GM20431 (cell line): ENCODE data around the gene LPP.

Source experiments
- in situ Hi-C: fragments of 300-500 bp; cut with MseI, MboI; formaldehyde crosslinking; loops from one replicate; pipeline ENCODE4 v1.15.0; 2020; ENCODE audit warnings: low sequenced_read_pairs; ENCODE audit not compliant: unreplicated experiment

Gene LPP

DNA sequence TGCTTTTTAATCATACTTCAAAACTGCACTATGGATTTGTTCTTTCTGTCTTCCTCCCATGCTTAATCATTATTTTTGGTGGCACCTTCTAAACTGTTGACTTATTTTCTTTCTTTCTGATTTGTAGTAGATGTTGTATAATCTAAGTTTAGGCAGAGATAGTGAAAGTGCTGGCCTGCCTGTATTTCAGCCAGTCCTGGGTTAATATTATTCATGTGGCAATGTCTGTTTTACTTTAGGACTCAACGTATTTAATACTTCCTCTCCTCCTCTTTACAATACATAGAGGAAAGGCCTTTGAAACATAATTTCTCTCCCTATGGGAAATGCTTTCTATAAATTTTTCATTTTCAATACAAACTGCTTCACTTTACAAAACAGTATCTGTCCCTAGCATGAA is 690.1 kb downstream of the LPP start:
- in situ Hi-C loops, result no loop called here

GRCh38 chr3:188845514-188845913 is 691.6 kb downstream of the LPP start:
- in situ Hi-C loops, result no loop called here

DNA sequence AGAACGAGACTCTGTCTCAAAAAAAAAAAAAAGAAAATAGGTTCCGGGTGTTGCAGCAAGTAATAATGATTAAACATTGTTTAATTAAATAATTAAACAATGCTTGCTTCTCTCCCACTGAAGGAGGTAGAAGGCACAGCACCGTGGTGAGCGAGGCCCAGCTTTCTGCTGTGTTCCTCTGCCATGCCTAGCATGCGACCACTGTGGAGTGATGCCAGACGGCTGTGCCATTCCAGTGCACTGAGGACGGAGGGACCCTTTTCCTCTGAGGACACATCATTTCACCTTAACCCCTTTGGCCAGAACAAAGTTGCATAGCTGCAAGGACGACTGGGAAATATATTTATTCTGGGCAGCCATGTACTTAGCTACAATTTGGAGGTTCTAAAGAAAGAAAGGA is 695.0 kb downstream of the LPP start:
- in situ Hi-C loops, result no loop called here

DNA sequence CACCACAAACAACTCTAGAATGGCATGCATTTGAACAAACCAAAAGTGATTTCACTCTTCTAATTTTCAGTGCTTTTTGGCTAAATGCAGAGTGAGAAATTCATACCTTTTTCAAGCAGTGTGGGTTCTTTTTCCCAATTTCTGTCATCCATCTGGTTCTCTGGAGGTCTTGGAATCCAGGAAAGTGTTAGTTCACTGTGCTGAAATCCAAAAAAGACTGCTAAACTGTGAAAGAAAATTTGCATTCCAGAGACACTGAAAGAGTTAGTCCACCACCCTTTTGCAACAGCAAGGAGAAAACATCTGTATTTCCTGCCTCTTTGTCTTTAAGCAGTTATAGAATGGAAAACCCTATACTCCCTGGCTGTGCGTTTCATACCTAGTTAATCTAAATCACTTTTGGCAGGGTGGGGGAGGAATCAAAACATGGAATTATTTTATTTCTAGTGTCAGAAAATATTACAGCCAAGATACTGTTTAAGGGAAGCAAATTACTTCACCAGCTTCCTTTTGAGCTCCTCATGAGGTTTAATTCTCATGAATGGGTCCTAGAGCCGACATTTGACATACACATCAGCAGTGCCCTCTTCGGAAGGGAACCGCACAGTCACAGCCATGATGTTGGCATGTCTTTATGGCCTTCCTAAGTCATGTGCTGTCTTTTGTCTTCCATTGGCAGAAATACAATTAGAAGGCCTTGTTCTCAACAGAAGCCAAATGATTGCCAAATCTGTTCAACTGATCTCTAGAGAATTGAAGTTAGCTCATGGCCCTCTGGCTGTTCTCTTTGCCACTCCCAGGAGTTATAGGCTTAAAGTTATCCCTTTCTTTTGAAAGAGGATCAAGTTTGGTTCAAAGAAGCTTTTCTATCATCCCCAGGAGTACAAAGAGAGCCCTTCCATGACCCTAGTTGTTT is 700.2 kb downstream of the LPP start:
- in situ Hi-C loops, result no loop called here

DNA sequence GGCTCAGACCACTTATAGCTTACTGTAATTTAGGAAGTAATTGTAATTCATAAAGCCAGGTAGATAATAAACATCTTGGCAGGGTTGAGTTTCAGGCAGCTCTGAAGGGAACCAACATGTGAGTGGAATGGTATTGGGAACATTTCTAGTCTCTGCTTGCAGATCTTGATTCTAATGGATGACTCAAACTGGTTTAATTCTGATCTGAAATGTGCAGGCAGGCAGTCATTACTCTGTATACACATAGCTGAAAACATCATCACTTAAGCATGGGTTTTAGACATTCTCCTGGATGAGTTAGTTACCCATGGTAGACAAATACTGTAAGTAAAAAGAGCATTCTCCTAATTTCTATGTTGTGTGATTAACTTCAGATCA is 700.8 kb downstream of the LPP start:
- in situ Hi-C loops, result no loop called here

DNA sequence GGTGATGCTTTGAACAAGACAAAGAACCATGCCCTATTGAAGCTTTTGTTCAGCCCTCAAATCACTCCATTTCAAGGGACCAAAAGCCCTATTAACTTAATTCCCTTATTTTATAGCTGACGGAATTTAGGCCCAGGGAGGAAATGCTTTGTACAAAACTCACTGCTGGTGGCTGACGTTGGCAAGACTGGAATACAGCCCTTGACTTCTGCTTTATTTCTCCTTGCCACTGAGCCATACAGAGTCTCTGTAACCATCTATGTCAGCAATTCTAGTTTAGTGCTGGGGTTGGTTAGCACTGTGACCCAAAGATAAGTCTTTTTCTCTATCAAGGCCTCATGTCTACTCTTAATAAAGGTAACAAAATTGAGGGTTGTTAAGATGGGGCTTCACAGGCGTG is 701.7 kb downstream of the LPP start:
- in situ Hi-C loops, result no loop called here

DNA sequence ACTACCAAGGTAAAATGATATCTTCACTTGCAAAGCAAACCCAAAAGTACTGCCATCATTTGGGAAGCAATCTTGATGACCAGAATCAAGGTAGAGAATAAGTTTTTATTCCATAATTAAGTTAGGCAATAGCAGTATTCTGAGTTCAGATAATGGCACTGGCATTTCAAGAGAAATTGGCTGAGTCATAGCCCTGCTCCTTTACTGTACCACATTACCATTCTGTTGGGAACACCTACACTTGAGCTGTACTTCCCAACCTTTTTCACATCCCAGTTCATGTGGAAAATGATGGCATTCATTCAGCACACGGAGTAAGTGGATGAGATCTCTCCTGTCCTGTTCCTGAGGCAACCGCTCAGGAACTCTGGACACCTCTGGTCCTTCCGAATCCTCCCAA is 706.2 kb downstream of the LPP start:
- in situ Hi-C loops, result no loop called here

- in situ Hi-C loops, result no loop called here
Observed at GRCh38 chr3:188861842-188862744, 708.1 kb downstream of the LPP start.

DNA sequence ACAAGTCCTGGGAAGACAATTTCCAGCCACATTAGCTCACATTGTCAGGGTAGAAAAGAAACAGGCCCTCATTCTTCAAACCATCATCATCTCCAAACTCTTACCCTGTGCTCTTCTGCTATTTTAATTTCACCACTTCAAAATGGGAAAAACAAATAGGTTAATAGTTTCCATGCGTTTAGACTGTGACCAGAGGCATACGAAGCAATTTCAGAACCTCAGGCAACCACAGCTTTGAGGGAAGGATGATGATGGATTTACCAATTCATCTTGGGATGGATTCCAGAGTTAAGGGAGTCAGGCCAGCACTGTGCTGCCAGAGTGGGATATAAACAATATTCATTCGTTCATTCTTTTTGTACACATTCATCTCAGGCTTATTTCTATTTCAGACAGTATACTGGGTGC is 710.0 kb downstream of the LPP start:
- in situ Hi-C loops, result no loop called here

DNA sequence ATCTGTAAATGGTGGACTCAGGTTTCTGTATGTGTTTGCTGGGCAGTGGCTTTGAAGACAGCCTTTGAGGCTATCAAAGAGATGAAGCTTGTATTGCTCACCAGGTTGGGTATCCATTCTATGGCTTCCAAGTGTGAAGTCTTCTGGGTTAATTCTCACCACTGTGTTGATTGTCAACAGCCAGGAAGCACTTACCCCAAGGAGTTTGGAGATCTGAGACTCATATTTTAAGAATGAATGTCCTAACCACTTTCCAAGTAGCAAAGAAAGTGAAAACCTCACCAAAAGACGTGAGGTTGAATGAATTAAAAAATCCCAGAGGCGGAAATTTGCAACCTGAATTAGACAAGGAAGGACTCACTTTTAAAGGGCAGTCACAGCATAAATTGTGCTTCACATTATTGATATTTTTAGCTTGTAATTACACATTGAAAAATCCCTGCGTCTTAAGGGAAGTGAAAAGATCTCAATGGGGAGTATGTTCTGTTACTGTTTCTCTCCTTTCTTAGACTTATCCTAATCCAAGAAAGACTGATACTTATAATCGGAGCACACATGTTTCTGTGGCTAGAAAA is 713.8 kb downstream of the LPP start:
- in situ Hi-C loops, result no loop called here

- in situ Hi-C loops, result no loop called here
Observed at GRCh38 chr3:188868803-188869202, 714.8 kb downstream of the LPP start.

DNA sequence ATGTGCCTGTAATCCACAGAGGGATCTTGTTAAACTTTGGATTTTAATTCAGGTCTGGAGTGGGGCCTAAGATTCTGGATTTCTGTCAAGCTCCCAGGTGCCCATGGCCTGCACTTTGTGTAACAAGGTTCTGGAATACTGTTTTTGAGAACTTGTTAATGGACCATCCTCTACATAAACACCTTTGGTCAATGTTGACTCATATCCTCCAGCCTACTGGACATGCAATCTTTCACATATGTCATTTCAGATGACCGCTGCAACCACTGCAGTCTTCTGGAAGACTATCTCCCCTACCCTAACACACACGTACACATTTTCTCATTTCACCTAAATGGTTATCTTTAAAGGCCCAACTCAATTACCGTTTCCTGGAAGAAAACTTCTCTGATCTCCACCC is 715.7 kb downstream of the LPP start:
- in situ Hi-C loops, result no loop called here

DNA sequence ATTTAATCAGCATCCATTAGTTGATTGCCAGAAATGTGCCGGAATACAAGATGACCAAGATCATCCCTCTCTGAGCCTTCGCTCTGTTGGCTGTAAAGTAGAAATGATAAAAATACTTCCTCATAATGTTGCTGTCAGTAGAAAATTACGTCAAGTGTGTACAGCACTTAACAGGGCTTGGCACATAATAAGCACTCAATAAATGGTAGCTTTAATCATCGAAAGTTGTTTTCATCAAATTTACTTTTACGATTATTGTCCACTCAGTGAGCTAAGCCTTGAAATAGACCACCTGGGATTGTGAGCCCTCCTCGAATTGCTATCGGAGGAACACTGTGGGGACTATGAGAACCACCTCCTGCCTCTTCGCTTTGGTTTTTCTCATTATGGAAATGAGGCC is 716.5 kb downstream of the LPP start:
- in situ Hi-C loops, result no loop called here

DNA sequence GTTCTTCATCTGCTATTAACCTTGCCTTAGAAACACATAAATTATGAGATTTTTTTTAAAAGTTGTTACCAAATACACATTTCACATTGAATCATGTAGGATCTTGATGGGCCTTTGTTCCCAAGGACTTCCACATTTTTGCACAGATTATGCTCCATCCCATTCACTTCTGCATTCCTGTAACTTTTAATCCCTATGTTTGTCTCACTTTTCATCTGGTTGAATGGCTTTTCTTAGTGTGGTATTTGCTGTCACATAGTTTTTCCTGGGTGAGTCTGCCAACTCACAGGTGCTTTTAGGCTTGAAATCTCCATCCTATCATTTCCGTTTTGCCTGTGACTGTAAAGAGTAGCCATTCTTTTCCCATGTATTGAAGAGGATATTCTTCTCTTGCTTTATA is 720.6 kb downstream of the LPP start:
- in situ Hi-C loops, result no loop called here

DNA sequence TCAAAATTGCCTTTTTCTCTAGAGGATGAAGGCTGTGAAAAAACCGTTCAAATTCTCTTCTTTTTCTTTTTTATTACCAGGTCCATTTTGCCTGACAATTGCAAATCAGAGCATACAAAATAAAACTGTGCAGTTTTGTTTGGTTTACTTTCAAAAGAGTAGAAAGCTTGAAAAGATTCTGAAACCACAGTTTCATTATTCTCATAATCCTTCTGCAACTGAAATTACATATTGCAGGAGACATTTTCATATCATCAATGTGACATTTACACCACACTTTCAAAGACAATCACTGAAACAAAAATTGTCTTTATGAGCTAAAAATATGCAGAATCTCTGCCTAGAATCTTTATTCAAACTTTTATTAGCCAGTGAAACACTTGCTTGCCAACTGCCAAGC is 721.5 kb downstream of the LPP start:
- in situ Hi-C loops, result no loop called here

DNA sequence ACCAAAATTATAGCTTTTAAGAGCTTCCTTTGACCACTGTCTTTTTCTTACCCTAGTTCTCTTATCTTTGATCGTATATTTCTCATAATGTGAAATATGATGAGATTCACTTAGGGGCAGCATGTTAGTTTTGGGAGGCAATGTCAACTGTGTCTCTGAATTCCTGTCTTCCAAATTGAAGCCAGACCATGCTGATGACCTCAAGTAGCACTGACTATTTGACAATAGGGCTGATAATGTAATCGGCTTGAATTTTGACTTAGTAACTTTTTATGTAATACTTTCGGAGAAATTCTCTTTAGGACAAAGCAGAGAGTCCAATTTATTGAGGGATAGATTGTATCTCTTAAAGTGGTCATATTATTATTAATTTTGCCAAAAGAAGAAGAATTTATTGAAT is 722.4 kb downstream of the LPP start:
- in situ Hi-C loops, result no loop called here

- in situ Hi-C loops, result no loop called here
Observed at GRCh38 chr3:188877381-188877780, 723.4 kb downstream of the LPP start.

DNA sequence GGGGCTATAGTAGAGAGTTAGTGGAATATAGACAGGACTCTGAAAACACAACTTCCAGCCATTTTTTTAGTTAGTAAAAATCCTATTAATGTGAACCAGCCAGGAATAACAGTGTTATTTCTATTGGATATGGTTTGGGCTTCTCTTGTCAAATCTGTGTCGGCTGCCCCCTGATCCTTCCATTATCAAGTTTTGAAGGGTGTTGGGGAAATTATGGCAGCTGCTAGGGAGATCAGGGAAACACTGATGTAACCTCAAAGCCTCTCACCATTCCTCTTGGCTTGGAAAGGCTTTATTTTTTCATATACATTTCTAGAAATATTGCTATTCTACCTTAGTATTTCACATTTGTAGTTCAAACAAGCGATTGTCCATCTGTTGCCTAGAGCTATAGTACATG is 724.1 kb downstream of the LPP start:
- in situ Hi-C loops, result no loop called here

DNA sequence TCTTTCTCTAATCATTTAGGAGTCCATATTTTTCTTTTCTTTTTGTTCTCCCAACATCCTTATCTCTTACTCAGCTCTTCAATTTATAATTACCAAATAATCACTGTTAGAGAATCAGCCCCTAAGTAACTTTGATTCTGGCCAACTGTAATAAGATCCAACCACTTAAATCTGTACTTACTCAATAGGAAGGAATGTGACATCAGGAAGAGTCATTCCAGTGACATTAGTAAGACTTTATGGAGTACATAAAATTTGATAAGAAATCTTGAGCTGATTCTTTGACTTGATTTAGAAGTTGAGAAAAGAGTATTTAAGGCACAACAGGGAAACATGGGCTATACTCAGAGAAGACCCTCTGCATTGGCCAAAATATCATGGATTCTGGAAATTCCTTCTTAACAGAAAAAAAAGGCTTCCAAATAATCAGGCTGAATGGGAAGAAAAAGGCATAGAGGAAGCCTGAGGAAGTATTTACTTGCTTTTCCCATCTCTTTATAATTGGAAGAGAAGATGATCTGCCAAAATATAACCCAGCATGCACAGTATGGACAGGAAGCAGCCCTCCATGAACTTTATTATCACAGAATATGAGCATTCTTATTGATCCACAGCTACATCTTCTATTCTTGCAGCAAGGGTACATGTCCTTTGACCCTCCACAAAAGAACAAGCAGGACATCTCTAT is 728.1 kb downstream of the LPP start:
- in situ Hi-C loops, result no loop called here

- in situ Hi-C loops, result no loop called here
Observed at GRCh38 chr3:188884299-188885043, 730.5 kb downstream of the LPP start.
